Fibroblast of lung (primary cell): ENCODE results near the gene SFSWAP.

Experiments
- EZH2 ChIP-seq: IDR thresholded peaks from 2 replicates; pipeline ENCODE4 v1.5.1; 2012; ENCODE audit warnings: low read length, control low read depth, mild to moderate bottlenecking; ENCODE audit errors: missing control alignments
- TF ChIP-seq, protein P1 (sequence below), 2 donors: IDR thresholded peaks in 1 of 2; conservative IDR thresholded peaks in 1 of 2; 1 replicate in 1 of 2; 2 replicates in 1 of 2; pipeline ENCODE4 v1.5.1; 2011 to 2012; ENCODE audit warnings: low read length in 2 of 2, control low read depth in 1 of 2, inconsistent platforms in 1 of 2, low read depth in 1 of 2, mild to moderate bottlenecking in 1 of 2

DNA sequence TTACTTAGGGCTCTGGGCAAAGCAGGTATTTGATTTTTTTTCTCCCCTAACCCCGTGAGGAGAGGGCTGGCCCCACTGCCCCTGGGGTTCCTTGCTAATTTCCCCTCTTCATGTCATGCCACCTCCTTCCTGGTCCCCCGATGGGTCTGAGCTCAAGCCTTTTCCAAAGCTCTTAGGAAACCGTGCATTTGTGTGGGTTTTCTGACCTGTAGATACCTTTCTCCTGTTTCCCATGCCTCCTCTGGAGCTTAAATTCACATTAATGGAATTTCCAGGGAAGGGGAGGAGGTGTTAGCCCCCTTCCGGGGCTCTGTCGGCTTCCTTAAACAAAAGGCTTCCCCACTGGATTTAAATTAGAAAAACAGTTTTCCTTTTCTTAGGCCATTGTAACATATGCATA, 12.6 kb downstream of the SFSWAP start:
- TF ChIP-seq EZH2: no peak
- TF ChIP-seq, protein P1, sequence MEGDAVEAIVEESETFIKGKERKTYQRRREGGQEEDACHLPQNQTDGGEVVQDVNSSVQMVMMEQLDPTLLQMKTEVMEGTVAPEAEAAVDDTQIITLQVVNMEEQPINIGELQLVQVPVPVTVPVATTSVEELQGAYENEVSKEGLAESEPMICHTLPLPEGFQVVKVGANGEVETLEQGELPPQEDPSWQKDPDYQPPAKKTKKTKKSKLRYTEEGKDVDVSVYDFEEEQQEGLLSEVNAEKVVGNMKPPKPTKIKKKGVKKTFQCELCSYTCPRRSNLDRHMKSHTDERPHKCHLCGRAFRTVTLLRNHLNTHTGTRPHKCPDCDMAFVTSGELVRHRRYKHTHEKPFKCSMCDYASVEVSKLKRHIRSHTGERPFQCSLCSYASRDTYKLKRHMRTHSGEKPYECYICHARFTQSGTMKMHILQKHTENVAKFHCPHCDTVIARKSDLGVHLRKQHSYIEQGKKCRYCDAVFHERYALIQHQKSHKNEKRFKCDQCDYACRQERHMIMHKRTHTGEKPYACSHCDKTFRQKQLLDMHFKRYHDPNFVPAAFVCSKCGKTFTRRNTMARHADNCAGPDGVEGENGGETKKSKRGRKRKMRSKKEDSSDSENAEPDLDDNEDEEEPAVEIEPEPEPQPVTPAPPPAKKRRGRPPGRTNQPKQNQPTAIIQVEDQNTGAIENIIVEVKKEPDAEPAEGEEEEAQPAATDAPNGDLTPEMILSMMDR (conservative IDR thresholded peaks at IDR 0.05 in 1 of 2, IDR thresholded peaks at IDR 0.05 in 1 of 2; ENCODE audit: low read depth in 1 of 2, low read length in 2 of 2): no peak
